ENCODE measurements around the gene SLBP. TPM values are rescaled to one million over a fixed set of nuclear protein-coding genes. Genes with fewer than 3 reads are reported as not detected.

The SLBP gene
- total RNA-seq = 48.8 TPM

DNA sequence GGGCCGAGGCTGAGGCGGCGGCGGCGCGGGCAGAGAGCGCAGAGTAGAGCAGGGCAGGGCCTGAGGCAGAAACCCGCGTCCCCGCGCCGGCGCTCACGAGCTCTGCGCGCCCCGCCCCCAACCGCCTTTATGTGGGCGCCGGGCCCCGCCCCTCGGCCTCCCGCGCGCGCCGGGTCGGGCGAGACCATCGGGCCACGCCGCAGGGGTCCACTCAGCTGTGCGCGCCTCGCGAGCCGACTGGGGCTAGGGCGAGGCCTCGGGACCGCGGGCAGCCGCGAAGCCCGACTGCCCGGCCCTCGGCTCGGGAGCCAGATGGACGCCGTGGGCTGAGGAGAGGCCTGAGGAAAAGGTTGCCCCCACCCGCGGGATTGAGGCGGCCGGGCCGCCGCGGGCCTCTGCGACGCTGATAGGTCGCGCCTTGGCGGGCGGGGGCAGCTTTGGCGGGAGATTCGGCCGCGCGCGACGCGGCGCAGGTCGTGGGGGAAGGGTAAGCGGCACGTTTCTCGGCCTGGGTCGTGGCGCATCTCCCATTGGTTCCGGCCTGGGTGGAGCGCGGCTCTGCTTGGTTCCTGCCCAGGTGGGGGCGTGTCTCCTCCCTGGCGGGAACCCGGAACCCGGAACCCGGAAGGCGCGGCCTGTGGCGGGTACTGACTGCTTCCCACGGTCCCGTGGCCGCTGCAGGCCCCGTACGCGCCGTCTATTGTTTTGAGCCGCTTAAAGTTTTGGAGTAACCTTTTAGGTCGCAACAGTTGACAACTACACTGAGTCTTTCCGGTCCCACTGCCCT is at the start of gene SLBP:
TSS of gene SLBP (minus strand) at position 104 of the 787 bp plus-strand sequence. CDS start 131 bp downstream, outside the sequence.
- peak; percentile 88 for DNase-seq

GRCh38 chr4:1761130-1761689 is 49.1 kb upstream of the SLBP start:
- no peak for DNase-seq

GRCh38 chr4:1760521-1761071 is 48.5 kb upstream of the SLBP start:
- DNase-seq = no peak

DNA sequence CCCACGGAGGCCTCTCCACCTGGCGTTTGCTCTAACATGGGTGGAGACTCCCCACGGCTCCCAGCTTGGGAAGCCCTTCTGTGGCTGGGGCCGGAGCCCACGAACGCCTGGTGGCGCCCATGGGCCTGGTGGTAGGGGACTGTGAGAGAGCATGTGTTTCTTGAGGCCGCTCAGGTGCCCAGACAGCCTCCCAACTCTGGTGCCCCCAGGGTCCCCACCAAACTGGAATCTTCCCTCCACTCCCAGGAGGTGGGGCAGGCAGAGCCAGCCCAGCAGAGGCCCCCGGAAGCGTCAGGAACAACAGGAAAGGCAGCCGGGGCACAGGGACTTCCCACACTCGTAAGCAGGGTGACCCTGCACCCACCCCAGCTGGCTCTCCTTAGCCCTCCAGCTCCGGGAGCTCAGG is 47.7 kb upstream of the SLBP start:
- no peak for DNase-seq

DNA sequence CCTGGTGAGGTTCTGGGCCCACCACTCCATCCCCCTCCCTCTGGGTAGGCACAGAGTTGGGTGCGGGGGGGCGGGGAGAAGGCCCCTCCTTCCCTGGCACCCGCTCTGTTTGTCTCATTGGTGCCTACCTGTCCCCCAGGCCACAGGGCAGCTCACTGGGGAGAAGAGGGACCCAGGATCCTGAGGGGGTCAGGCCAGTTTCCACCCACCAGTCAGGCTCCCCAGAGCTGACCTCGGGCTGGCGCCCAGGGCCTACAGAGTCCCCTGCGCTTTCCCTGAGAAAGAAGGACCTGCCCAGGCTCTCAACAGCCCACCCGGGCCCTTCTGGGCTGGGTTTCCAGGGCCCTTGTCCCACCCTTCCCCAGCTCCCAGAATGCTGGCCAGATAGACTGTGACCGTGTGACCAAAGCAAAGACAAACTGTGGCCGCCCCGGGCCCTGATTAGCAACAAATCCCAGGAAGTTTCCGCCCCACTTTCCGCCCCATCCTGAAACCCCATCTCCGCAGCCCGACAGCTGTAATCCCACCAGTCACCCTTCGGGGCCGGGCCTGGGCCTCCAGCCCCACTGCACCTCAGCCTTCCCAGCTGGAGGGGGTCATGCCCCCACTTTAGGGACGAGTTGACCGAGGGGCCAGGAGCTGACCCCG is 47.2 kb upstream of the SLBP start:
- DNase-seq = no peak

DNA sequence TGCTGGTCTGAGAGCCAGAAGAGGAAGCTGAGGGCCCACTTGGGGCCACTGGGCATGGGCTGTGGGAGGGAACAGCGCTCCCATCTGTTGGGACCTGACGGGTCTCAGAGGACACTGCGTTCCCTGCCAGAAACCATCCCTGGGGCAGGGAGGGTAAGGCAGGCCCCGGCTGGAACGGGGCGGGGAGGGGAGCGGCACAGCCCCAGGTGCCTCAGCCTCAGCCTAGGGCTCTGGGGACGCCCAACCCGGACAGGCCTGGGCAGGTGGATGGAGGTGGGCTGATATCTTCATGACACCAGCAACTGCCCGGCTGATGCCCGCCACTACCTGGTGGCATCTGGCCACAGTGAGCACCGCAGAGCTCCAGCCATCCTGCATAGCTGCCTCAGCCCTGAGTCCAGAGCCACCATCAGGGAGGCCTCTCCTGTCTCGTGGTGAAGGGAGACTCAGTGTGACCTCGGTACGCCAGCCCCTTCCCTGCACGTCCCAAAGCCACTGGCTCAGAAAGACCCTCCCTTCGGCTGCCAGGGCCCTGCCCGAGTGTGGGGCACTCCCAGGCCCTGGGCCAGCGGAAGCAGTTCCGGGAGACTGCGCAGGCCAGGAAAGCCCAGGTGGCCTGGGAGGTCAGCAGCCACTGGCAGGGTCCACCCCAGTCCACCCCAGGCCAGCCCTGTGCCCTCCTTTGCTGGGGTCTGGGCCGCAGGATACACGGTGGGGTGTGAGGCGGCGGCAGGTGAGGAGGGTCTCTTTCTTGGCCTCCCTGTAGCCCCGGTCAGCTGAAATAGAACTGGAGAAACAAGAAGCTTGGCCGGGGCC is 46.4 kb upstream of the SLBP start:
- no peak for DNase-seq

- DNase-seq = no peak
Measured at GRCh38 chr4:1757836-1758235, 45.7 kb upstream of the SLBP start.

GRCh38 chr4:1756893-1757779 is 45.0 kb upstream of the SLBP start:
- no peak for DNase-seq

- no peak for DNase-seq
Measured at GRCh38 chr4:1756079-1756478, 44.0 kb upstream of the SLBP start.

DNA sequence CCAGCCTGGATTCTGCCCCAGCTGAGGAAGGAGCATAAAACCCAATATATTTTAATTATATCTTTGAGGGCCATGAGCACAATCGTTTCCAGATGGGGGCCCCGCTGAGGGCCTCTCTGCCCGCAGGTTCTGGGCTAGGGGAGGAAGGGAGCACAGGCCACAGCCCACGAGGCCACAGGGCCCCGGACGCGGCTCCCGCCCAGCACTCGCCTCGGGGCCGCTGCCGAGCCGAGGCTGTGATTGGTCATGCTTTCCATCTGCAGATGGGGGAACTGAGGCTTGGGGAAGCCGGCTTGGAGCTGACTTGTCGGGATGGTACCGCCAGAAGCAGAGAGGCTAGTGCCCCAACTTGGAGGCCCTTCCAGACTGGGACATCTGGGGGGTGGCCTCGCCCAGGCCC is 43.2 kb upstream of the SLBP start:
- no peak for DNase-seq

DNA sequence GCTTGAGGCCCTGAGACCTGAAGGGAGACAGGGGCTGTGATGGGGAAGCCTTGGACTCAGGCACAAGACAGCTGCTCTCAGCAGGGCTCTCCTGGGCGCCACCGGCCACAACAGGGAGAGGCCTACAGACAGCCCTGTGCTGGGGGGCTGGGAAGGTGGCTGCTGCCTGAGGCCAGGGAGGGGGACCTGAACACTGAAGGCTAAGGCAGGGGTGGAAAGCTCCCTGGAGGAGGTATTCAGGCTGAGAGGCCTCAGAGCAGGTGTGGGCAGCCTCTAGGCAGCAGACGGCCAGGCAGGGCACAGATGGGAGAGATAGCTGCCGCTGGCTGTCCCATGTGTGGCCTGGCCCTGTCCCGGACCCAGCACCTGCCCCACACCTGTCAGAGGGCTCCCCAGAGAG is 42.2 kb upstream of the SLBP start:
- no peak for DNase-seq

DNA sequence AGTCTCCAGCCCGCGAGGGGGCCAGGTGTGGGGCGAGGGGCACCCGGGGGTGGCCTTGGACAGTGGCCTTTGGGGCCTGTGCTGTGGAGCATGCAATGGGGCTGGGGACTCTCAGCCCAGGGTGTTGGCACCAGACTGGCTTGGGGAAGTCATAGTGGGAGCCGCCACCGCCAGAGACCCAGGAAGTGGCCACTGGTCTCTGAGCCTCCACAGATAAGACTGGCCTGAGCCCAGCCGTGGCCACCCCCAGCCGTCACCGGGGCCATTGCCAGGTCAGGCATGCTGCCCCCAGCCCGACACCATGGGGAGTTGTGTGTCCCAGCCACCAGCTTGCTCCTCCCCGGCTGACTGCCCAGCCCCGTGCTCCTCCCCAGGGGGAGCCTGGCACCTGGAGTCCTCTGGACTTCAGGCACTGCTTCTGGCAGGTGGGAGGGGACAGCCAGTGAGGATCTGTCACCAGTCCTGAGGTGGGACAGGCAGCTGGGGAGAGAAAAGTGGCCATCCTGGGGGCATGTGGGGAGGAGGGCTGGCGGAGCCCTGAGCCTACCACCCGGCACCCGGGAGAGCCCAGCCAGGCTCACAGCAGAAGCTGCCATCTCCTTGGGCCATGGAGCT is 41.7 kb upstream of the SLBP start:
- no peak for DNase-seq

DNA sequence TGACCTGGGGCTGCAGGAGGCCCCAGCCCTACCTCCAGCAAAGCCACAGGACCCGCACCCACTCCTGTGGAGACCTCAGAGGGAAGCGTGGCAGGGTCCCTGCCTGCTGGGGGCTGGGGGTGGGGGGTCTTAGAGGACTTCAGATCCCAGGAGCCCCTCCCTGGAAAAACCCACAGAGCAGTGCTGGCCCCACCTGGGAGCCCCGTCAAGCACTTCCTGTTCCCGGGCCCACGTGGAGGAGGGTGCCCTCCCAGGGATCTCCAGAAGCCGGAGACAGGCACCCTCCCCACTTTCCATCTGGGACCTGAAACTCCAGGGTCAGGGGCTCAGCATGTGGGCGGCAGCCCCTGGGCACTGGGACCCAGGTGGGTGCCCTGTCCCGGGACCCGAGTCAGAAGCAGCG is 41.2 kb upstream of the SLBP start:
- no peak for DNase-seq

DNA sequence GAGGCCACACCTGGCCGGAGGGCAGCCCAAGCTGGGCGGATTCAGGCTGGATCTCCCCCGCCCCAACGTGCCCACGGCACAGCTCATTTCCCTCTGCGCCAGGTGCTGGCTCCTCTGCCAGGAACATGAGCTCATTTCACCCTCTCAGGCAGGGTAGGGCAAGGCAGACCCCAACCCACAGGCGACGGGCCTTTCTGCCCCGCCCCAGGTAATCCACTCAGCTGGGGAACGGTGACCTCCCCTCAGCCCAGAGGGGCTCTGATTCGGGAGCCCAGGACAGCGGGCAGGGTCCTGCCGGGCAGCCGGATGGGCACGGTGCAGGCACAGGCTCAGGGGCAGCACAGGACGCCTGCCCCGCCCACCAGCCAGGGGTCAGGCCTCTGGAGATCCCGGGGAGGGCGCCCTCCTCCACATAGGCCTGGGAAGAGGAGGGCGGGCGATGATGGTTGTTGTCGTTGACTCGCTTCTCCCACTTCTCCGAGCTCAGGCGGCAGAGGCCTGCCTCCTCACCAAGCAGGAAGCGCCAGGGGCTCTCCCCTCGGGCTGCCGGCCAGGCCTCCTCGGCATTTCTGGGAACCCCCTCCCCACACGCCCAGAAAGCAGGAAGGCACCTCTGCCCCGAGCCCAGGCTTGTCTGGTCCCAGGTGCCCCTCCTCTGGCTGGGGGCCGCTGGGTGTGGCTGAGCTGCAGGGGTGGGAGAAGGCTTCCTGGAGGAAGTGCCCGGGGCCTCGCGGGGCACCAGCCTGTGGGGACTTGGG is 40.3 kb upstream of the SLBP start:
- DNase-seq = no peak

GRCh38 chr4:1751919-1752283 is 39.8 kb upstream of the SLBP start:
- no peak for DNase-seq

GRCh38 chr4:1751155-1751918 is 39.2 kb upstream of the SLBP start:
- no peak for DNase-seq

DNA sequence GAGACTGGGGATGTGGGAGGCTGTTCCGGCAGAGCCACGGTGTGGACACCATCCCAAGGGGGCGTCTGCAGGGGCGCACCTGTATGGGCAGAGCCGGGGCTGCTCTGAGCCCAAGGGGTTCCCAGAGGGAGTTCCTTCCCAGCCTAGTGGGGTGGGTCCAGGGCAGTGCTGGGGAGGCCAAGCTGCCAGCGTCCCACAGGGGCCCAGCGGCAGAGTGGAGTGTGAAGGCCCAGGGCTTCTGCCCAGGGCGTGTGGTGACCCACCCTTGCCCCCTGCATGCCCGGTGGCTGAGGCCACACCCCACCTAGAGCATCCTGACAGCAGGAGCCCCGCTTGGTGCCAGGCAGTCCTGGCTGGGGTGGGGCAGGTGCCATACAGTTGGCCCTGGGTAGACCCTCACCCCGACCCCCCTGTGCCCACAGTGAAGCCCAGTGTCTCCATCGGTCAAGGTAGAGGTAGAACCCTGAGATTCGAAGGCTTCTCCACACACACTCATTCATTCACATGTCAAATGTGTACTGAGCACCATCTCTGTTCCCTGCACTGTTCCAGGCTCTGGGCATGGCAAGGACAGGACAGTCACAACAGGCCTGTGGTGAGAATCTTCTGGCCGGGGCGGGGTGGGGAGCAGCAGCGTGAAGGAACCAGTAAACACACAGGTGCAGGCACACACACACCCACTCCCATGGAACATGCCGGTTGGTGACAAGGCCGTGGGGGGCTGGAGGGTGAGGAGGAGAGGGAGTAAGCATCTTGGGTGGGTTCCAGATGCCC is 38.4 kb upstream of the SLBP start:
- DNase-seq = no peak

GRCh38 chr4:1749826-1750225 is 37.7 kb upstream of the SLBP start:
- DNase-seq = no peak

GRCh38 chr4:1749370-1749769 is 37.3 kb upstream of the SLBP start:
- DNase-seq = no peak

All from occipital lobe (tissue), 2 donors.